ENCODE data around the gene PRKG1. TPM values are rescaled to one million over a fixed set of nuclear protein-coding genes. Genes with fewer than 3 reads are reported as not detected.

PRKG1 gene
- total and polyA plus RNA-seq, 2 experiments from 2014 or later: 18.2 to 21.1 TPM

DNA sequence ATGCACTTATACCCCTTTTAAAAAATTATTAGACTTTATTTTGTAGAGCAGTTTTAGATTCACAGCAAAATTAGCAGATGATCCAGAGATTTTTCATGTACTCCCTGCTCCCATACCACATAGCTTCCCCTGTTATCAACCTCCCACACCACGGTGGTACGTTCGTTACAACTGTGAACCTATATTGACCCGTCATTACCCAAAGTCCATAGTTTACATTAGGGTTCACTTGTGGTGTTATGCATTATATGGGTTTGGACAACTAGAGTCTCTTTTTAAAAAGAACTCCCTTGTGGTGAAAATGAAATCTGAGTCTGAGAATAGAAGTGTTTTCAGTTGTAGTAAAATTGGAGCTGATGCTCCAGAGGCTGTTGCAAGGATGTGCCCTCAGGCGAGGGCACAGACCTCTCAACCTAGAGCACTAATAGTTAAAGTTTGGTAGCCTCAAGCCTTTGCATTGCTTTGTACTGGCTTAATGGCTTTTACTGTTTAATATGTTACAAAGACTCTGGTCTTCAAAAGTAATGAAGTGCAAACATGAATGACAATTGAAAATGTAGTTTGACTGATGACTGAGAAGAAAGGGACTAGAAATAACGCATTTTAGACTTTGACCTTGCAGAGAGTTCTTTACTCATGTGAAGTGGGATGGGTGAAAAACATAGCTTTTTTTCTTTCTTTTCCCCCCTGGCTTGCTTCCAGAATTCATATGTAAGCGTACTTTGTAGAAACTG, 655.7 kb downstream of the PRKG1 start:
- no peaks in the 10 kb centered on the region for H3K9me3 Mint-ChIP-seq
- Histone ChIP-seq H3K27ac (ENCODE audit: low read depth) (no peak overlapping the region), H3K79me2 (replicated peaks; ENCODE audit: insufficient read depth) (no peaks in the 10 kb centered on the region), H3K4me3 (no peak overlapping the region), H3K36me3 (ENCODE audit: insufficient read depth) (no peaks in the 10 kb centered on the region), H3F3A (replicated peaks; ENCODE audit: low read depth) (no peaks in the 10 kb centered on the region), H4K20me1 (replicated peaks; ENCODE audit: insufficient read depth) (no peaks in the 10 kb centered on the region), H2AFZ (no peak overlapping the region), H3K4me1 (ENCODE audit: insufficient read depth) (peaks cover 7% of the 10 kb centered on the region; the same call in 1 of the 2 replicates), H3K27me3 (ENCODE audit: insufficient read depth) (no peaks in the 10 kb centered on the region), H3K4me2 (no peak overlapping the region), H3K9me2 (ENCODE audit: insufficient read depth) (no peaks in the 10 kb centered on the region)
- no peak for DNase-seq (ENCODE audit: low spot score)
- TF ChIP-seq STAT1 (IDR thresholded peaks at IDR 0.05; ENCODE audit: unreplicated experiment) (no peak), JUNB (IDR thresholded peaks at IDR 0.05; ENCODE audit: unreplicated experiment) (no peak), ZNF114 (CRISPR knock-in tag; IDR thresholded peaks at IDR 0.05) (no peak), POLR2AphosphoS5 (IDR thresholded peaks at IDR 0.05; ENCODE audit: low read depth) (no peak), NANOG (IDR thresholded peaks at IDR 0.05; ENCODE audit: borderline replicate concordance) (no peak), ZNF331 (CRISPR knock-in tag; IDR thresholded peaks at IDR 0.05; ENCODE audit: low read depth) (no peak), CREB1 (CRISPR knock-in tag; IDR thresholded peaks at IDR 0.05; ENCODE audit: low read depth) (no peak), EZH2phosphoT487 (IDR thresholded peaks at IDR 0.05; ENCODE audit: unreplicated experiment) (no peak), EZH2 (IDR thresholded peaks at IDR 0.05; ENCODE audit: low read depth, unreplicated experiment) (no peak)
- TF ChIP-seq, protein P1, sequence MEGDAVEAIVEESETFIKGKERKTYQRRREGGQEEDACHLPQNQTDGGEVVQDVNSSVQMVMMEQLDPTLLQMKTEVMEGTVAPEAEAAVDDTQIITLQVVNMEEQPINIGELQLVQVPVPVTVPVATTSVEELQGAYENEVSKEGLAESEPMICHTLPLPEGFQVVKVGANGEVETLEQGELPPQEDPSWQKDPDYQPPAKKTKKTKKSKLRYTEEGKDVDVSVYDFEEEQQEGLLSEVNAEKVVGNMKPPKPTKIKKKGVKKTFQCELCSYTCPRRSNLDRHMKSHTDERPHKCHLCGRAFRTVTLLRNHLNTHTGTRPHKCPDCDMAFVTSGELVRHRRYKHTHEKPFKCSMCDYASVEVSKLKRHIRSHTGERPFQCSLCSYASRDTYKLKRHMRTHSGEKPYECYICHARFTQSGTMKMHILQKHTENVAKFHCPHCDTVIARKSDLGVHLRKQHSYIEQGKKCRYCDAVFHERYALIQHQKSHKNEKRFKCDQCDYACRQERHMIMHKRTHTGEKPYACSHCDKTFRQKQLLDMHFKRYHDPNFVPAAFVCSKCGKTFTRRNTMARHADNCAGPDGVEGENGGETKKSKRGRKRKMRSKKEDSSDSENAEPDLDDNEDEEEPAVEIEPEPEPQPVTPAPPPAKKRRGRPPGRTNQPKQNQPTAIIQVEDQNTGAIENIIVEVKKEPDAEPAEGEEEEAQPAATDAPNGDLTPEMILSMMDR (conservative IDR thresholded peaks at IDR 0.05; ENCODE audit: low read depth in 2 of 2): no peak
- TF ChIP-seq, protein P2, sequence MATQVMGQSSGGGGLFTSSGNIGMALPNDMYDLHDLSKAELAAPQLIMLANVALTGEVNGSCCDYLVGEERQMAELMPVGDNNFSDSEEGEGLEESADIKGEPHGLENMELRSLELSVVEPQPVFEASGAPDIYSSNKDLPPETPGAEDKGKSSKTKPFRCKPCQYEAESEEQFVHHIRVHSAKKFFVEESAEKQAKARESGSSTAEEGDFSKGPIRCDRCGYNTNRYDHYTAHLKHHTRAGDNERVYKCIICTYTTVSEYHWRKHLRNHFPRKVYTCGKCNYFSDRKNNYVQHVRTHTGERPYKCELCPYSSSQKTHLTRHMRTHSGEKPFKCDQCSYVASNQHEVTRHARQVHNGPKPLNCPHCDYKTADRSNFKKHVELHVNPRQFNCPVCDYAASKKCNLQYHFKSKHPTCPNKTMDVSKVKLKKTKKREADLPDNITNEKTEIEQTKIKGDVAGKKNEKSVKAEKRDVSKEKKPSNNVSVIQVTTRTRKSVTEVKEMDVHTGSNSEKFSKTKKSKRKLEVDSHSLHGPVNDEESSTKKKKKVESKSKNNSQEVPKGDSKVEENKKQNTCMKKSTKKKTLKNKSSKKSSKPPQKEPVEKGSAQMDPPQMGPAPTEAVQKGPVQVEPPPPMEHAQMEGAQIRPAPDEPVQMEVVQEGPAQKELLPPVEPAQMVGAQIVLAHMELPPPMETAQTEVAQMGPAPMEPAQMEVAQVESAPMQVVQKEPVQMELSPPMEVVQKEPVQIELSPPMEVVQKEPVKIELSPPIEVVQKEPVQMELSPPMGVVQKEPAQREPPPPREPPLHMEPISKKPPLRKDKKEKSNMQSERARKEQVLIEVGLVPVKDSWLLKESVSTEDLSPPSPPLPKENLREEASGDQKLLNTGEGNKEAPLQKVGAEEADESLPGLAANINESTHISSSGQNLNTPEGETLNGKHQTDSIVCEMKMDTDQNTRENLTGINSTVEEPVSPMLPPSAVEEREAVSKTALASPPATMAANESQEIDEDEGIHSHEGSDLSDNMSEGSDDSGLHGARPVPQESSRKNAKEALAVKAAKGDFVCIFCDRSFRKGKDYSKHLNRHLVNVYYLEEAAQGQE (IDR thresholded peaks at IDR 0.05; ENCODE audit: unreplicated experiment): no peak
- TF ChIP-seq, protein P3, sequence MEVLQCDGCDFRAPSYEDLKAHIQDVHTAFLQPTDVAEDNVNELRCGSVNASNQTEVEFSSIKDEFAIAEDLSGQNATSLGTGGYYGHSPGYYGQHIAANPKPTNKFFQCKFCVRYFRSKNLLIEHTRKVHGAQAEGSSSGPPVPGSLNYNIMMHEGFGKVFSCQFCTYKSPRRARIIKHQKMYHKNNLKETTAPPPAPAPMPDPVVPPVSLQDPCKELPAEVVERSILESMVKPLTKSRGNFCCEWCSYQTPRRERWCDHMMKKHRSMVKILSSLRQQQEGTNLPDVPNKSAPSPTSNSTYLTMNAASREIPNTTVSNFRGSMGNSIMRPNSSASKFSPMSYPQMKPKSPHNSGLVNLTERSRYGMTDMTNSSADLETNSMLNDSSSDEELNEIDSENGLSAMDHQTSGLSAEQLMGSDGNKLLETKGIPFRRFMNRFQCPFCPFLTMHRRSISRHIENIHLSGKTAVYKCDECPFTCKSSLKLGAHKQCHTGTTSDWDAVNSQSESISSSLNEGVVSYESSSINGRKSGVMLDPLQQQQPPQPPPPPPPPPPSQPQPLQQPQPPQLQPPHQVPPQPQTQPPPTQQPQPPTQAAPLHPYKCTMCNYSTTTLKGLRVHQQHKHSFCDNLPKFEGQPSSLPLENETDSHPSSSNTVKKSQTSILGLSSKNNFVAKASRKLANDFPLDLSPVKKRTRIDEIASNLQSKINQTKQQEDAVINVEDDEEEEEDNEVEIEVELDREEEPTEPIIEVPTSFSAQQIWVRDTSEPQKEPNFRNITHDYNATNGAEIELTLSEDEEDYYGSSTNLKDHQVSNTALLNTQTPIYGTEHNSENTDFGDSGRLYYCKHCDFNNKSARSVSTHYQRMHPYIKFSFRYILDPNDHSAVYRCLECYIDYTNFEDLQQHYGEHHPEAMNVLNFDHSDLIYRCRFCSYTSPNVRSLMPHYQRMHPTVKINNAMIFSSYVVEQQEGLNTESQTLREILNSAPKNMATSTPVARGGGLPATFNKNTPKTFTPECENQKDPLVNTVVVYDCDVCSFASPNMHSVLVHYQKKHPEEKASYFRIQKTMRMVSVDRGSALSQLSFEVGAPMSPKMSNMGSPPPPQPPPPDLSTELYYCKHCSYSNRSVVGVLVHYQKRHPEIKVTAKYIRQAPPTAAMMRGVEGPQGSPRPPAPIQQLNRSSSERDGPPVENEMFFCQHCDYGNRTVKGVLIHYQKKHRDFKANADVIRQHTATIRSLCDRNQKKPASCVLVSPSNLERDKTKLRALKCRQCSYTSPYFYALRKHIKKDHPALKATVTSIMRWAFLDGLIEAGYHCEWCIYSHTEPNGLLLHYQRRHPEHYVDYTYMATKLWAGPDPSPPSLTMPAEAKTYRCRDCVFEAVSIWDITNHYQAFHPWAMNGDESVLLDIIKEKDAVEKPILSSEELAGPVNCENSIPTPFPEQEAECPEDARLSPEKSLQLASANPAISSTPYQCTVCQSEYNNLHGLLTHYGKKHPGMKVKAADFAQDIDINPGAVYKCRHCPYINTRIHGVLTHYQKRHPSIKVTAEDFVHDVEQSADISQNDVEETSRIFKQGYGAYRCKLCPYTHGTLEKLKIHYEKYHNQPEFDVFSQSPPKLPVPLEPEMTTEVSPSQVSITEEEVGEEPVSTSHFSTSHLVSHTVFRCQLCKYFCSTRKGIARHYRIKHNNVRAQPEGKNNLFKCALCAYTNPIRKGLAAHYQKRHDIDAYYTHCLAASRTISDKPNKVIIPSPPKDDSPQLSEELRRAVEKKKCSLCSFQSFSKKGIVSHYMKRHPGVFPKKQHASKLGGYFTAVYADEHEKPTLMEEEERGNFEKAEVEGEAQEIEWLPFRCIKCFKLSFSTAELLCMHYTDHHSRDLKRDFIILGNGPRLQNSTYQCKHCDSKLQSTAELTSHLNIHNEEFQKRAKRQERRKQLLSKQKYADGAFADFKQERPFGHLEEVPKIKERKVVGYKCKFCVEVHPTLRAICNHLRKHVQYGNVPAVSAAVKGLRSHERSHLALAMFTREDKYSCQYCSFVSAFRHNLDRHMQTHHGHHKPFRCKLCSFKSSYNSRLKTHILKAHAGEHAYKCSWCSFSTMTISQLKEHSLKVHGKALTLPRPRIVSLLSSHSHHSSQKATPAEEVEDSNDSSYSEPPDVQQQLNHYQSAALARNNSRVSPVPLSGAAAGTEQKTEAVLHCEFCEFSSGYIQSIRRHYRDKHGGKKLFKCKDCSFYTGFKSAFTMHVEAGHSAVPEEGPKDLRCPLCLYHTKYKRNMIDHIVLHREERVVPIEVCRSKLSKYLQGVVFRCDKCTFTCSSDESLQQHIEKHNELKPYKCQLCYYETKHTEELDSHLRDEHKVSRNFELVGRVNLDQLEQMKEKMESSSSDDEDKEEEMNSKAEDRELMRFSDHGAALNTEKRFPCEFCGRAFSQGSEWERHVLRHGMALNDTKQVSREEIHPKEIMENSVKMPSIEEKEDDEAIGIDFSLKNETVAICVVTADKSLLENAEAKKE (CRISPR knock-in tag; IDR thresholded peaks at IDR 0.05): no peak
- TF ChIP-seq, protein P4, sequence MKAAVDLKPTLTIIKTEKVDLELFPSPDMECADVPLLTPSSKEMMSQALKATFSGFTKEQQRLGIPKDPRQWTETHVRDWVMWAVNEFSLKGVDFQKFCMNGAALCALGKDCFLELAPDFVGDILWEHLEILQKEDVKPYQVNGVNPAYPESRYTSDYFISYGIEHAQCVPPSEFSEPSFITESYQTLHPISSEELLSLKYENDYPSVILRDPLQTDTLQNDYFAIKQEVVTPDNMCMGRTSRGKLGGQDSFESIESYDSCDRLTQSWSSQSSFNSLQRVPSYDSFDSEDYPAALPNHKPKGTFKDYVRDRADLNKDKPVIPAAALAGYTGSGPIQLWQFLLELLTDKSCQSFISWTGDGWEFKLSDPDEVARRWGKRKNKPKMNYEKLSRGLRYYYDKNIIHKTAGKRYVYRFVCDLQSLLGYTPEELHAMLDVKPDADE (IDR thresholded peaks at IDR 0.05): no peak
- ATAC-seq: no peak
- H3K4me3 Mint-ChIP-seq: no peak overlapping the region
- H3K27ac Mint-ChIP-seq: no peak overlapping the region
- H3K4me1 Mint-ChIP-seq: peaks cover 11% of the 10 kb centered on the region
- no peaks in the 10 kb centered on the region for H3K27me3 Mint-ChIP-seq (ENCODE audit: insufficient read depth, low read depth, poor library complexity)
- H3K36me3 Mint-ChIP-seq (ENCODE audit: low read depth): no peaks in the 10 kb centered on the region

All from GM23338 (cell line).